ENCODE measurements around the gene TEX264.

TEX264 gene

GRCh38 chr3:51717446-51717845, 46.4 kb downstream of the TEX264 start:
- Histone ChIP-seq H3K27me3 (ENCODE audit: insufficient read depth, low read length) (no peaks in the 10 kb centered on the region), H3K9me3 (ENCODE audit: low read length) (no peaks in the 10 kb centered on the region)
- TF ChIP-seq CTCF (IDR thresholded peaks at IDR 0.05; ENCODE audit: low read length): no peak

GRCh38 chr3:51717947-51718346, 46.9 kb downstream of the TEX264 start:
- H2AFZ ChIP-seq (ENCODE audit: low read length): no peak overlapping the region

More at GRCh38 chr3:51717446-51717845, 46.4 kb downstream of the TEX264 start:
- no peaks in the 10 kb centered on the region for H3F3A ChIP-seq (ENCODE audit: insufficient read depth, low read length)
- no peaks in the 10 kb centered on the region for H4K20me1 ChIP-seq (ENCODE audit: insufficient read depth, low read length)
- H3K79me2 ChIP-seq (ENCODE audit: insufficient read depth, low read length): no peaks in the 10 kb centered on the region
- H3K9ac ChIP-seq (ENCODE audit: low read length): no peak overlapping the region
- no peaks in the 10 kb centered on the region for H3K4me1 ChIP-seq (ENCODE audit: insufficient read depth, low read length, severe bottlenecking)
- no peak overlapping the region for H3K4me3 ChIP-seq (ENCODE audit: low read depth, low read length, poor library complexity, severe bottlenecking)
- no peak overlapping the region for H3K4me2 ChIP-seq (ENCODE audit: low read length)
- no peaks in the 10 kb centered on the region for H3K36me3 ChIP-seq (ENCODE audit: insufficient read depth, low read length)
- H3K27ac ChIP-seq (ENCODE audit: low read depth, low read length, poor library complexity, severe bottlenecking): no peak overlapping the region
- no peak overlapping the region for H2AFZ ChIP-seq (ENCODE audit: low read length)
- no peaks in the 10 kb centered on the region for H3K9me2 ChIP-seq (ENCODE audit: low read depth, low read length)

GRCh38 chr3:51718547-51719409, 47.7 kb downstream of the TEX264 start:
- no peaks in the 10 kb centered on the region for H3K4me1 ChIP-seq (ENCODE audit: insufficient read depth, low read length, severe bottlenecking)
- H4K20me1 ChIP-seq (ENCODE audit: insufficient read depth, low read length): no peaks in the 10 kb centered on the region
- H3K4me2 ChIP-seq (ENCODE audit: low read length): no peak overlapping the region
- H3K27me3 ChIP-seq (ENCODE audit: insufficient read depth, low read length): no peaks in the 10 kb centered on the region
- H3K9me3 ChIP-seq (ENCODE audit: low read length): no peaks in the 10 kb centered on the region
- no peak overlapping the region for H3K9ac ChIP-seq (ENCODE audit: low read length)
- TF ChIP-seq EZH2 (IDR thresholded peaks at IDR 0.05; ENCODE audit: borderline replicate concordance, low read length): no peak
- TF ChIP-seq CTCF (IDR thresholded peaks at IDR 0.05; ENCODE audit: low read length): peak; percentile 67
- no peaks in the 10 kb centered on the region for H3F3A ChIP-seq (ENCODE audit: insufficient read depth, low read length)
- H2AFZ ChIP-seq (ENCODE audit: low read length): no peak overlapping the region
- no peaks in the 10 kb centered on the region for H3K79me2 ChIP-seq (ENCODE audit: insufficient read depth, low read length)
- H3K36me3 ChIP-seq (ENCODE audit: insufficient read depth, low read length): no peaks in the 10 kb centered on the region
- no peaks in the 10 kb centered on the region for H3K9me2 ChIP-seq (ENCODE audit: low read depth, low read length)
- H3K27ac ChIP-seq (ENCODE audit: low read depth, low read length, poor library complexity, severe bottlenecking): no peak overlapping the region
- no peak overlapping the region for H3K4me3 ChIP-seq (ENCODE audit: low read depth, low read length, poor library complexity, severe bottlenecking)

More at GRCh38 chr3:51717947-51718346, 46.9 kb downstream of the TEX264 start:
- Histone ChIP-seq H3K9me2 (ENCODE audit: low read depth, low read length) (no peaks in the 10 kb centered on the region), H3K9ac (ENCODE audit: low read length) (no peak overlapping the region), H3K4me2 (ENCODE audit: low read length) (no peak overlapping the region), H3K4me3 (ENCODE audit: low read depth, low read length, poor library complexity, severe bottlenecking) (no peak overlapping the region), H3F3A (ENCODE audit: insufficient read depth, low read length) (no peaks in the 10 kb centered on the region), H3K4me1 (ENCODE audit: insufficient read depth, low read length, severe bottlenecking) (no peaks in the 10 kb centered on the region), H3K79me2 (ENCODE audit: insufficient read depth, low read length) (no peaks in the 10 kb centered on the region), H3K9me3 (ENCODE audit: low read length) (no peaks in the 10 kb centered on the region), H3K27ac (ENCODE audit: low read depth, low read length, poor library complexity, severe bottlenecking) (no peak overlapping the region), H3K36me3 (ENCODE audit: insufficient read depth, low read length) (no peaks in the 10 kb centered on the region), H4K20me1 (ENCODE audit: insufficient read depth, low read length) (no peaks in the 10 kb centered on the region), H3K27me3 (ENCODE audit: insufficient read depth, low read length) (no peaks in the 10 kb centered on the region)
- TF ChIP-seq EZH2 (IDR thresholded peaks at IDR 0.05; ENCODE audit: borderline replicate concordance, low read length): no peak
- no peak for TF ChIP-seq CTCF (IDR thresholded peaks at IDR 0.05; ENCODE audit: low read length)
